IPS DF 4.7 (cell line): ENCODE results near the gene RPS21.

Experiments
- DNase-seq: peaks from one replicate; pipeline ENCODE4 v3.0.0-alpha.2; 2013; ENCODE audit warnings: low spot score; ENCODE audit errors: extremely low read depth

The RPS21 gene

GRCh38 chr20:62409931-62410745 is 23.2 kb downstream of the RPS21 start:
- no peak for DNase-seq

DNA sequence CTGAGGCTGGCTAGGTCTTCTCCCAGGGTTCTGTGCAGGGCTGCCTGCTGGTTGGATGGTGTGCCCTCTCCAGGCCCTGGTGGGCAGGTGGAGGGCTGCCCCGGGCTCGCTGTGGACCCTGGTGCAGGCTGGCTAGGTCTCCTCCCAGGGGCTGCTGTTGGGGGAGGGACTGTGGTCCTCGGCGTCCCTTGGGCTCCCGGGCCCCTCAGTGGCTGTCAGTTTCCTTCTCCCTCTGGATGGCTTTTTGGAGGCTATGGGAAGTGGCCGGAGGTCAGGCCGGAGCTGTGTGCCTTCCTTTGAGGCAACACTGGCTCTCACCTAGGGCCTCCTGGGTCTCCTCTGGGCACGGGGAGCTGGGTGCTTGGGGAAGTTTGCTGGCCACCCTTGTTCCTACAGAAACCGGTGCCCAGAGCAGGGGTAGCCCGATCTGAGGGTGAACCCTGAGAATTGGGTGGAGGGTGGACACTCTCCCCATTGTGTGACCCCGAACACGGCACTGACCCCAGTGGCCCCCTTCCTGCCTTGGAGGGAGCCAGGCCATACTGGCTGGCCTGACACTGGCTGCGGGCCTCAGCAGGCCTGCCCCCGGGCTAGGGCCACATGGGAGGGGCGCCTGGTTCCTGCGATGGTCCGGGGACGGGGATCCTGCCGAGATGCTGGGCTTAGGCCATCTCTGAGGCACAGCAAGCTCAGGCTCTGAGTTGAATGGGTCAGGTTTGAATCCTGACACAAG is 24.0 kb downstream of the RPS21 start:
- DNase-seq = no peak

- DNase-seq = no peak
Measured at GRCh38 chr20:62411479-62412193, 24.7 kb downstream of the RPS21 start.

GRCh38 chr20:62412194-62413024 is 25.5 kb downstream of the RPS21 start:
- no peak for DNase-seq

- no peak for DNase-seq
Measured at GRCh38 chr20:62413025-62413570, 26.2 kb downstream of the RPS21 start.

DNA sequence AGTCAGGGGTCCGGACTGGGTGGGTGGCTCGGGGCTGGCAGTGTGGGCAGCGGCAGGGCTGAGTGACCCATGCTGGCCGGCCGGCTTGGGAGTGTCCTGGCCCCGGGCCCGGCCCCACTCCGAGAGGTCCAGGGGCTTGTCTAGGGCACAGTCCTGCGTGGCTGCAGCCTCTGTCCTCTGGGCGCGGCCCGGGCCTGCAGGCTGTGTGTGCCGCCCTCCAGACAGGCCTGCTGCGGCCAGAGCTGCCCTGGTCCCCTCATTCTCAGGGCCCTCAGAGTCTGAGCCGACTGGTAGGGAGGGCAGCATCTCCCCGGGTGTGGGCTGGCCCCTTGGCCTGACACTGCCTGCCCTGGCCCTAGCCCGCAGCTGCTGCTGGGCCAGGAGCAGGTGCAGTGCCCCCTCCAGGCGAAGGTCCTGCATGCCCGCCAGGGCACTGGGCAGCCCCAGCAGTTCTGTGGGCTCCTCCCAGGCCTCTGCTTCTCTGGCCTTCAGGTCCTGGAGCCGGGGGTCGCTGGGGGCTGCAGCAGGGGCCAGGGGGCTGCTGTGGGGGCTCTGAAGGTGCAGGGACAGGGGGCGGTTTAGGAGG is 27.1 kb downstream of the RPS21 start:
- no peak for DNase-seq

DNA sequence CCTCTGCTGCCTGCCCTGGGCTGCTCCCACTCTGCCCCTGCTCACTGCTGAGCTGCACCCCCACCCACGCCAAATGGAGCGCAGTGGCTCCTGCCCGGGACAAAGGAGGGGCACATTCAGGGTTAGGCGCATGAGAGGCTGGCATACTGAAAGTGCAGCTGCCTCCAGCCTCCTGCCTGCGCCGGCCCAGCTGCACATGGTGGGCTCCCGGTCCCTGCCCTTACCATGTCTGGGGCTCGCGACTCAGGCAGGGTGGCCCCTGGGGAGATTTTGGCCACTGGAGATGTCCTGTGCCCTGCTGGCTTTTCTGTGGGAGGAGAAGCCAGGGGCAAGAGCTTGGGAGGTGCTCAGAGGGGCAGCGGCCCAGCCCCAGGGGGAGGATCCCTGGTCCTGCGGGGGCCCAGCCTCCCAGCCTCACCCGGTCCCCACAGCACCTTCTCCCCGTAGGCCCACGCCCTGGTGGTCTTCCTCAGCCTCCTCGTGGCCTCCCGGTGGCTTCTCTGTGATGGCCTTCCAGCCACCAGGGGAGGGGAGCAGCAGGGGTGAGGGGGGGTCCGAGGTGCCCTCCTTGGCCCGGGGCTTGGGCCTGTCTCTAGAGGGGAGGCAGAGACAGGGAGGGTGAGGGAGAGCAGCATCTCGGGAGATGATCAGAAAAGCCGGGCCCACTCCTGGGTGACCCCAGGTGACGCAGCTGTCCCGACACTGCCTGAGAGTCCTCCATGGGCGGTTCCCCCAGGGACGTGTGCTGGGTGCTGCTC is 28.6 kb downstream of the RPS21 start:
- no peak for DNase-seq

DNA sequence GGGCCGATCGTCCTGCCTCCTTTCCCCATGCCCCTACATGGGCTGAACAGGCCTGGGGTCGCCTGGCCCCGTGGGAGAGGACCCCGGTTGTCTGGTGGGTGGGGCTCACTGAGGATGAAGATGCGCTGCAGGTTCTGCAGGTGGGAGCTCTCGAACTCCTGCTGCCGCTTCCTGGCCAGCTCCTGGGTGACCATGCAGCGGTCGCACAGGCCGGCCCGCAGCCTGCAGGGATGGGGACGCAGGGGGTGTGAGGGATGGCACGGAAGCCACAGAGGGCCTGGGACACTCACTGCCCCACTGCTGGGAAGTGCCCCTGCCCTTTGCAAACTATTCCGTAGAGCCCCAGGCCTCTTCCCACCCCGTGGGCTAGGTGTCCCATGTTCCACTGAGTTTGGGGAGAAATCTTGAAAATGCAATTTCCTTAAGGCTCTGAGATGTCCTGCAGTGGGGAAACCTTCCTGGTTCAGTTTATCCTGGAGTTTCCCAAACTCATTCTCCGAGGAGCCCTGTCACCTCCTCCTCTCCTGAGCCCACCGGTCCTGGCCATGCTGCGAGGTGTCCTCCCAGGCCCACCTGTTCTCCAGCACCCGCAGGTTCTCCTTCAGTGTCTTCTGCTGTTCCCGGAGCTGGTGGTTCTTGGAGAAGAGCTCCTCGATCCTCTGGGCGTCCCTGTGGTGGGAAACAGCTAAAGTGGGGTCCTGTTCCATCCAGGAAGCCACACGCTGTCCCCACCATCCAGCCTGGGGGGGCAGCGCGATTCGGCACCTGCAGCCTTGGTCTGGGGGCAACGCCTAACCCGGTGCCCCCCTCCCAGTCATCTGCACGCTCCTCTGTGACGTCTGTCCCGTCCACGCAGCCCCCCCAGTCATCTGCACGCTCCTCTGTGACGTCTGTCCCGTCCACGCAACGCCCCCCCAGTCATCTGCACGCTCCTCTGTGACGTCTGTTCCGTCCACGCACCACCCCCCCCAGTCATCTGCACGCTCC is 30.0 kb downstream of the RPS21 start:
- no peak for DNase-seq

- DNase-seq = no peak
Measured at GRCh38 chr20:62417981-62418708, 31.2 kb downstream of the RPS21 start.

GRCh38 chr20:62418709-62419487 is 32.0 kb downstream of the RPS21 start:
- DNase-seq = no peak

- no peak for DNase-seq
Measured at GRCh38 chr20:62419759-62420158, 32.9 kb downstream of the RPS21 start.

- no peak for DNase-seq
Measured at GRCh38 chr20:62420846-62421715, 34.2 kb downstream of the RPS21 start.

GRCh38 chr20:62421716-62421990 is 34.8 kb downstream of the RPS21 start:
- DNase-seq = no peak

DNA sequence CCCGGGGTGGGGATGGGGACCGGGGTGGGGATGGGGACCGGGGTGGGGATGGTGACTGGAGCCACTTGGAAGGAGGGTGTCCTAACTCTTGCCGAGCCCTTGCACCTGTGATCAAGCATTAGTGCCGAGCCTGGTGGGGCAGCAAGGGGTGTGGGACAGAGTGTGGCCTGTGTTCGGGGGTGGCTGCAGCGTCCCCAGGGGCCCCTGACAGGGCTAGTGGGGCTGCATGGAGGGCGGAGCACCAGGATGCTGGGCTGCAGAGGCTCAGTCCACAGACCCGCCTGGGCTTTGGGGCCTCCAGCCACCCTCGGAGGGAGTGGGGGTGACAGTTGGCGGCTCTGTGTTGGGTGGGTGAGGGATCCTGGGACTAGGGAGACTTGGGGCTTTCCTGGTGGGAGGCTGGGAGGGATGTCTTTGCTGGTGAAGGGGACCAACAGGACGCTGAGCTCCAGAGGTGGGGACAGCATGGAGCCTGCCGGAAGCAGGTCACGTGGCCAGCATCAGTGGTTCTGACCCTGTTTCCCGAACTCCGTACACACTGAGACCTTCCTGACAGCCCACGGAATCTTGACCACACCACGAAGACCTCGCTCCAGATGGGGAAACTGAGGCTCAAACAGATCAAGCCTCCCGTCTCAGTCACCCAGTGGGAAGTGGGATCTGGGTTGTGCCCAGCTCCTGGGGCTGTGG is 35.9 kb downstream of the RPS21 start:
- no peak for DNase-seq

- DNase-seq = no peak
Measured at GRCh38 chr20:62423326-62423706, 36.4 kb downstream of the RPS21 start.
